ENCODE measurements around the gene BGN. TPM values are rescaled to one million over a fixed set of nuclear protein-coding genes. Genes with fewer than 3 reads are reported as not detected.

The BGN gene
- total and polyA plus RNA-seq, 10 of the 15 experiments (the other 5 are each of a cell fraction or from before 2014, with no cell fraction given), result 0.06 to 0.18 (median 0.12) TPM; not detected in 7

- no peak for TF ChIP-seq EP300 (IDR thresholded peaks at IDR 0.05; ENCODE audit: borderline replicate concordance in 1 of 2, control insufficient read depth in 1 of 2, low read depth in 2 of 2, low read length in 2 of 2)
These were observed 39.8 kb upstream of the BGN start (continued) for GRCh38 chrX:153454901-153455550.

- intact Hi-C loops (cut with micrococcal nuclease; ENCODE audit: unreplicated experiment) (no loop called here), in situ Hi-C loops (cut with MboI) (no loop called here)
- no TSS peak for BruUV-seq (replicated peaks)
- 81% methylated on average over 16 of the region's 16 CpGs for WGBS (ENCODE audit: insufficient coverage, insufficient replicate concordance, low lambda C conversion rate, missing lambda C conversion rate)
- Histone ChIP-seq H3K9ac (ENCODE audit: control insufficient read depth, insufficient read depth, low read length) (no peak overlapping the region), H3K4me1 (ENCODE audit: control insufficient read depth, insufficient read depth, low read length) (no peaks in the 10 kb centered on the region), H3K9me3 (replicated peaks; ENCODE audit: control insufficient read depth, insufficient read depth, low read length) (no peaks in the 10 kb centered on the region), H3K27ac (ENCODE audit: control insufficient read depth, insufficient read depth) (no peak overlapping the region), H3K79me2 (ENCODE audit: control insufficient read depth, insufficient read depth, low read length) (no peaks in the 10 kb centered on the region), H3K4me2 (ENCODE audit: control insufficient read depth, insufficient read depth) (no peak overlapping the region), H2AFZ (ENCODE audit: control insufficient read depth, low read depth, low read length) (no peak overlapping the region), H3K27me3 (replicated peaks in 1 of 2; ENCODE audit: control insufficient read depth in 2 of 2, insufficient read depth in 2 of 2, low read length in 1 of 2) (no peaks in the 10 kb centered on the region), H3K36me3 (ENCODE audit: control insufficient read depth in 2 of 2, insufficient read depth in 2 of 2, low read length in 1 of 2) (peaks cover 0 to 2% of the 10 kb centered on the region in 2 experiments; a peak in 2 of 4 replicates), H4K20me1 (ENCODE audit: control insufficient read depth, insufficient read depth) (no peaks in the 10 kb centered on the region), H3K4me3 (no peak overlapping the region)
- CTCF ChIA-PET, result no interaction called here
- FAIRE-seq, result no peak
- no peak for DNase-seq (ENCODE audit: low read depth, low spot score)
- POLR2A ChIA-PET, result no interaction called here
- SMC1A ChIA-PET (ENCODE audit: uncharacterized antibody, unreplicated experiment), result no interaction called here
- TF ChIP-seq BCL3 (IDR thresholded peaks at IDR 0.05; ENCODE audit: borderline replicate concordance, insufficient read depth, low read depth, low read length, poor library complexity, severe bottlenecking), result peak; percentile 24
- no peak for TF ChIP-seq MYB (IDR thresholded peaks at IDR 0.05; ENCODE audit: borderline replicate concordance, low read depth, low read length)
- RAD21 ChIA-PET (ENCODE audit: unreplicated experiment), result no interaction called here
- ATAC-seq, result no peak
These were observed 39.2 kb upstream of the BGN start for GRCh38 chrX:153455571-153455970.

Data from GM12878 (cell line).